BLaER1 treated with 17β-estradiol and CSF1 and Interleukin-3, amounts not matched to agents 10 nM and 100 nM (cell line): ENCODE measurements around the gene MGRN1.

ENCODE experiments used
- H3K27ac ChIP-seq, 11 experiments: shearing (Covaris generic); formaldehyde crosslinking; 2 replicates each; pipeline ENCODE4 v1.8.1; 2022
- H3K27me3 ChIP-seq, 11 experiments: shearing (Covaris generic); formaldehyde crosslinking; 2 replicates each; pipeline ENCODE4 v1.8.1; 2022
- H3K36me3 ChIP-seq, 11 experiments: shearing (Covaris generic); formaldehyde crosslinking; 2 replicates each; pipeline ENCODE4 v1.8.1; 2022
- H3K4me1 ChIP-seq, 10 experiments: shearing (Covaris generic); formaldehyde crosslinking; 2 replicates each; pipeline ENCODE4 v1.8.1; 2022
- H3K4me2 ChIP-seq, 11 experiments: shearing (Covaris generic); formaldehyde crosslinking; 2 replicates each; pipeline ENCODE4 v1.8.1; 2022
- H3K4me3 ChIP-seq, 10 experiments: shearing (Covaris generic); formaldehyde crosslinking; 2 replicates each; pipeline ENCODE4 v1.8.1; 2022
- H3K9ac ChIP-seq, 11 experiments: shearing (Covaris generic); formaldehyde crosslinking; 2 replicates each; pipeline ENCODE4 v1.8.1; 2022
- H3K9me3 ChIP-seq, 11 experiments: shearing (Covaris generic); formaldehyde crosslinking; replicated peaks in 1 of 11; 2 replicates each; pipeline ENCODE4 v1.8.1; 2022
- H4K20me1 ChIP-seq, 11 experiments: shearing (Covaris generic); formaldehyde crosslinking; 2 replicates each; pipeline ENCODE4 v1.8.1; 2022
- Cebpa-rat ChIP-seq, 11 experiments: shearing (Covaris generic); IDR thresholded peaks; 2 replicates each; pipeline ENCODE4 v1.8.1; 2022

MGRN1 gene

DNA sequence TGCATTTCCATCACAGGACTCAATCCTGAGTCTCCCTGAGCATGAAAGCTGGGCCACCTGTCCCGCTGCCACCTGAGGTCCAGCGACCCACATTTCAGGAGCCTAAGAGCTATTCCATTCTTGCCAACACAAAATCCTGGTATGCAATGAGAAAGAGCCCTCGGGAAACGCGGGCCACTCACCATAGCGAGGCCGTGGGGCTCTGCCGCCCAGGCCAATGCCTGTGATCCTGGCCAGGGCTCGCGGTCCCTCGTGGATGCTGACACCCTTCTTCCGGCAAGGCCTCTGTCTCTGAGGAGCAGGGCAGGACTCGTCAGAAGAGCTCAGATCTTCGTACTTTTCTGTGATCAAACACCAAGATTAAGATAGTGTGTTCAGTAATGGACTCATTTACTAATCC is 80.3 kb downstream of the MGRN1 start:
- H3K4me3 ChIP-seq: no peak overlapping the region
- no peak for TF ChIP-seq Cebpa-rat (IDR thresholded peaks at IDR 0.05)
- no peaks in the 10 kb centered on the region for H3K27me3 ChIP-seq
- 0 out of 22 replicates have a peak overlapping the region, but pooled peaks of 1 of the 11 experiments have one; percentile 34 for H3K9ac ChIP-seq
- peaks cover 0 to 13% (median 0%) of the 10 kb centered on the region in 11 experiments; a peak in 8 of 22 replicates for H4K20me1 ChIP-seq
- no peaks in the 10 kb centered on the region for H3K9me3 ChIP-seq
- no peak overlapping the region for H3K27ac ChIP-seq
- H3K36me3 ChIP-seq: peaks cover 69 to 94% (median 77%) of the 10 kb centered on the region in 11 experiments
- no peak overlapping the region for H3K4me2 ChIP-seq
- H3K4me1 ChIP-seq: peaks cover 0 to 7% (median 0%) of the 10 kb centered on the region in 10 experiments; a peak in 3 of 20 replicates

GRCh38 chr16:4706871-4707270 is 82.2 kb downstream of the MGRN1 start:
- Histone ChIP-seq H3K9ac (0 out of 22 replicates have a peak overlapping the region, but pooled peaks of 1 of the 11 experiments have one; percentile 13), H3K4me1 (peaks cover 0 to 7% (median 0%) of the 10 kb centered on the region in 10 experiments; a peak in 3 of 20 replicates), H3K36me3 (peaks cover 63 to 94% (median 71%) of the 10 kb centered on the region in 11 experiments), H3K27ac (no peak overlapping the region), H4K20me1 (peaks cover 0 to 10% (median 0%) of the 10 kb centered on the region in 11 experiments; a peak in 4 of 22 replicates), H3K27me3 (no peaks in the 10 kb centered on the region), H3K4me2 (no peak overlapping the region), H3K9me3 (no peaks in the 10 kb centered on the region), H3K4me3 (no peak overlapping the region)
- no peak for TF ChIP-seq Cebpa-rat (IDR thresholded peaks at IDR 0.05)

- H3K36me3 ChIP-seq: peaks cover 62 to 94% (median 76%) of the 10 kb centered on the region in 11 experiments
- H3K9ac ChIP-seq: no peak overlapping the region
- no peak overlapping the region for H3K4me2 ChIP-seq
- no peaks in the 10 kb centered on the region for H3K27me3 ChIP-seq
- no peaks in the 10 kb centered on the region for H3K9me3 ChIP-seq
- no peak overlapping the region for H3K4me3 ChIP-seq
- H4K20me1 ChIP-seq: peaks cover 0 to 9% (median 0%) of the 10 kb centered on the region in 11 experiments; a peak in 4 of 22 replicates
- TF ChIP-seq Cebpa-rat (IDR thresholded peaks at IDR 0.05): no peak
- H3K4me1 ChIP-seq: no peaks in the 10 kb centered on the region
- no peak overlapping the region for H3K27ac ChIP-seq
Observed at GRCh38 chr16:4709481-4709880, 84.9 kb downstream of the MGRN1 start.

DNA sequence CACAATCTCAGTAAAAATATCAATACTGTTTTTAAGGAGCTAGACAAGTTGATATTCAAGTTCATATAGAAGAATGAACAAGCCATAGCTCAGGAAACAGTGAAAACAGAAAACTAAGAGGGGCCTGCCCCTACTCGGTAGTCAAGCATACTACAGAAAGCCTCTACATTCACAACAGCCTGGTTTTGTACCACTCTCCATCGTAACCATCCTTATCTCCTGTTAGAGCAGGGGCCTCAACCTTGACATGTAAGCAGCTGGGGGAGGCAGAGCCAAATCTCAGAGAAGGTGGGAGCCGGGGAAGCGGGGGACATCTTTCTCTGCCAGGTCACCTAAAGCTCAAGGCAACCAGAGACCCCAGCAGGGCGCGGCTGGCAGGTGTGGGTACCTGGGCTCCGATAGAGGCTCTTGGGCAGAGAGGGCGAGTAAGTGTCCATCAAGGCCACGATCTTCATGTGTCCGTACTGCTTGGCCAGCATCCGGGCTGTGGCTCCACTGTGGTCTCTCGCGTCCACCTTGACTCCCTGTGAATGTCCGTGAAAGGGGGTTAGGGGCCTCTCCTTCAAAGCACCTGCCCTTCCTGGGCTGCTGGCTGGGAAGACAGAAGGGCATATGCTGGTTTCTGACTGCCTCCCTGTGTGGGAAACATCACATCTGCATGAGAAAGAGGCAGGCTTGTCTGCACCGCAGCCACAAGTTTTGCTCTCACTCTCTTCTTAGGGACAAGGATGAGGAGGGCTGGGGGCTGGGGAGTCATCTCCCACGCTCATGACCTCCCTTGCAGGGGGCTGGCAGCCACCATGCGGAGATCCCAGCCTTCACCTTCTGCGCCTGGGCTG is 89.3 kb downstream of the MGRN1 start:
- Histone ChIP-seq H3K4me2 (no peak overlapping the region), H3K27ac (no peak overlapping the region)

DNA sequence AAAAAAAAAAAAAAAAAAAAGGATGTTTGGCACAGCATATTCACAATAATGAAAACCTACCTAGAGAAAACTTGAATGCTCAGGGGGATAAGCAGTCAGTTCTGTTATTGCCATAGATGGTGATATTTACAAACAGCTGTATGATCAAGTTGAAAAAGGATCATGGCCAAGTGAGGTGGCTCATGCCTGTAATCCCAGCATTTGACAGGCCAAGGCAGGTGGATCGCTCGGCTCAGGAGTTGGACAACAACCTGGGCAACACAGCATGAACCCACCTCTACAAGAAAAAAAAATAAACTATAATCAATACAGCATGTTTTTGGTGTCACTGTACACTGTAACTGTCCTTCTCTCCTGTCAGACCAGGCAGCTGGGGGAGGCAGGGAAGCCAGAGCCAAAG is 90.4 kb downstream of the MGRN1 start:
- Histone ChIP-seq H3K27me3 (no peaks in the 10 kb centered on the region), H4K20me1 (peaks cover 0 to 17% (median 0%) of the 10 kb centered on the region in 11 experiments; a peak in 7 of 22 replicates), H3K36me3 (peaks cover 40 to 68% (median 52%) of the 10 kb centered on the region in 11 experiments), H3K4me3 (no peak overlapping the region), H3K4me2 (no peak overlapping the region), H3K4me1 (peaks cover 0 to 14% (median 8%) of the 10 kb centered on the region in 10 experiments; a peak in 13 of 20 replicates), H3K9ac (no peak overlapping the region), H3K27ac (no peak overlapping the region), H3K9me3 (no peaks in the 10 kb centered on the region)
- no peak for TF ChIP-seq Cebpa-rat (IDR thresholded peaks at IDR 0.05)

More for the DNA sequence above, 89.3 kb downstream of the MGRN1 start:
- peaks cover 0 to 17% (median 0%) of the 10 kb centered on the region in 11 experiments; a peak in 7 of 22 replicates for H4K20me1 ChIP-seq
- H3K4me3 ChIP-seq: no peak overlapping the region
- H3K9me3 ChIP-seq: no peaks in the 10 kb centered on the region
- peak overlapping the region in 1 of 11 experiments; percentile 9; a peak in 3 of 22 replicates for H3K9ac ChIP-seq
- H3K4me1 ChIP-seq: peaks cover 0 to 10% (median 6%) of the 10 kb centered on the region in 10 experiments; a peak in 13 of 20 replicates
- no peak for TF ChIP-seq Cebpa-rat (IDR thresholded peaks at IDR 0.05)
- peaks cover 50 to 79% (median 60%) of the 10 kb centered on the region in 11 experiments for H3K36me3 ChIP-seq
- no peaks in the 10 kb centered on the region for H3K27me3 ChIP-seq

DNA sequence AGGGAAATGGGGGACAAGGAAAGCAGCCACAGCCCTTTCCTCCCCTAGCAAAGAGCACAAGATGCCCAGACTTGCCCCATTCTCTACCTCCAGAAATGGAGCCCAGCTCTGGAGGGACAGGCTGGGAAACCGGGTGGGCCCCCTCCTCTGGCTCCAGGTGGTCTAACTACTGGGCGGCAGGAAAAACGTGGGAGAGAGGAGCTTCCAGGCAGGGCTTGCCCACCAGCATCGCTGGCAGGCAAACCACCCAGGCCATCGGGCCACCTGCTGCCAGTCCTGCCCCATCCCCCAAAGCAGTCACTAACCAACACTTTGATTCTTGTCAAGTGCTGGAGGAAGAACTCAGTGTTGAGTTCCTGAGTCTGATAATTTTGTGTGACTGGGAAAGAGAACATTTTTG is 93.8 kb downstream of the MGRN1 start:
- no peak for TF ChIP-seq Cebpa-rat (IDR thresholded peaks at IDR 0.05)
- Histone ChIP-seq H3K36me3 (peaks cover 22 to 56% (median 33%) of the 10 kb centered on the region in 11 experiments), H3K9me3 (no peaks in the 10 kb centered on the region), H3K4me1 (peaks cover 0 to 14% (median 8%) of the 10 kb centered on the region in 10 experiments; a peak in 13 of 20 replicates), H3K27me3 (no peaks in the 10 kb centered on the region), H3K4me3 (no peak overlapping the region), H3K27ac (no peak overlapping the region), H3K9ac (peak overlapping the region in 4 of 11 experiments; percentile 1 to 31 (median 20); a peak in 2 of 22 replicates), H4K20me1 (peaks cover 0 to 17% (median 0%) of the 10 kb centered on the region in 11 experiments; a peak in 6 of 22 replicates), H3K4me2 (peak overlapping the region in 2 of 11 experiments; percentile 9 to 26; a peak in 2 of 22 replicates)

DNA sequence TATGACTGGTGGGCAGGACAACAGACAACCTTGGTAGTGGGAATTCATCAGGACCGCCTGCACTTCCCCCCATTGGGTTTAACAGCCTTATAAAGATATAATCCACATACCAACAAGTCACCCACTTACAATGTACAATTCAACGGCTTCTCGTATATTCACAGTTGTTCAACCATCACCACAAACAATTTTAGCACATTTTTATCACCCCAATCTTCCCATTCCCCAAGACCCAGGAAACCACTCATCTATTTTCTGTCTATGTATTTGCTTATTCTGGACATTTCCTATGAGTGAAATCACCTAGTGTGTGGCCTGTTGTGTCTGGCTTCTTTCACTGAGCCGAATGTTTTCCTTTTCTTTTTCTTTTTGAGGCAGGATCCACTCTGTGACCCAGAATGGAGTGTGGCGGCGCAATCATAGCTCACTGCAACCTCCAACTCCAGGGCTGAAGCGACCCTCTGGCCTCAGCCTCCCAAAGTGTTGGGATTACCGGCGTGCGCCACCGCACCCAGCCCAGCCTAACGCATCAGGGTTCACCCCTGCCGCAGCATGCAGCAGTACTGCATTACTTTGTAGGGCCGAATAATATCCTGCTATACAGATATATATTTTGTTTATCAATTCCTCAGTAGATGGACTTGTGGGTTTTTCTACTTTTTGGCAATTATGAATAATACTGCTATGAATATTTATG is 98.6 kb downstream of the MGRN1 start:
- no peak overlapping the region for H3K27ac ChIP-seq
- no peak overlapping the region for H3K4me2 ChIP-seq
- H3K9me3 ChIP-seq: no peaks in the 10 kb centered on the region
- no peaks in the 10 kb centered on the region for H3K27me3 ChIP-seq
- TF ChIP-seq Cebpa-rat (IDR thresholded peaks at IDR 0.05): no peak
- H3K9ac ChIP-seq: no peak overlapping the region
- H3K36me3 ChIP-seq: peaks cover 28 to 64% (median 46%) of the 10 kb centered on the region in 11 experiments
- no peak overlapping the region for H3K4me3 ChIP-seq
- H3K4me1 ChIP-seq: peaks cover 7 to 13% (median 9%) of the 10 kb centered on the region in 10 experiments; a peak in 18 of 20 replicates
- H4K20me1 ChIP-seq: peaks cover 0 to 22% (median 0%) of the 10 kb centered on the region in 11 experiments; a peak in 6 of 22 replicates

DNA sequence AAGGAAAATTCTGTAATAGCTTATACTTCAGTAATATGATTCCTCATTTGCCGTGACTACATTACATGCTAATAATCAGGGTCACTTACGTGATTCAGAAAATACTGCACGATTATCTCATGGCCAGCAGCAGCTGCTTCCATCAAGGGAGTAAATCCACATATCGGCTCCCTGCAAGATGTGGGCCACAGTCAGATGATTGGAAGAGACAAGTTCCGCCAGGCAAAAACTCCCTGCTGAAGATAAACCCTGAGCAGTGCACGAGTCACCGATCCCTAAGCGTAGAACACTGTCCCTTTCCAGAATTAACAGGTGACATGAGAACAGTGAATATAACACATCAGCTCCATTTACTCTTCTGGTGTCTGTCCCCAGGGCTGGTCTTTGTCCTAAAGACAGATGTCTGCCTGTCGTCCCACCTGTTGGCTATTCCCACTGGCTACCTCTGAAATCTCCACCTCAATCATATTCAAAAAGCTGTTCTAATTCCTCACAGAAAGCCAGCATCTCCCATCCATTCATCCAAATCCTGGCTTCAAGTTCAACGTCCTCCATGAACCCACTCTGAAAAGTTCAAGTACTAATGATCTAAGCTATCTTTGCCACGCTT is 100.1 kb downstream of the MGRN1 start:
- H3K4me1 ChIP-seq: peaks cover 0 to 10% (median 0%) of the 10 kb centered on the region in 10 experiments; a peak in 5 of 20 replicates
- no peak overlapping the region for H3K9ac ChIP-seq
- no peak overlapping the region for H3K4me2 ChIP-seq
- TF ChIP-seq Cebpa-rat (IDR thresholded peaks at IDR 0.05): no peak
- no peak overlapping the region for H3K4me3 ChIP-seq
- H3K36me3 ChIP-seq: peaks cover 30 to 80% (median 58%) of the 10 kb centered on the region in 11 experiments
- H3K27me3 ChIP-seq: no peaks in the 10 kb centered on the region
- no peaks in the 10 kb centered on the region for H3K9me3 ChIP-seq
- H3K27ac ChIP-seq: no peak overlapping the region
- H4K20me1 ChIP-seq: peaks cover 0 to 19% (median 0%) of the 10 kb centered on the region in 11 experiments; a peak in 5 of 22 replicates
